ENCODE results near the gene CACNA1D.
A peak's percentile ranks its signal among the peaks of the same experiment; 100 is the strongest.
"Not testable (repeated sequence)": the region's sequence is repeated elsewhere in the genome, so short reads cannot be mapped to it uniquely, and the experiment has no call there.

The CACNA1D gene

GRCh38 chr3:53530205-53530604 is 35.8 kb downstream of the CACNA1D start:
- DNase-seq = no peak

- no peak for DNase-seq
Measured at GRCh38 chr3:53531749-53532148, 37.3 kb downstream of the CACNA1D start.

- DNase-seq = no peak
Measured at GRCh38 chr3:53533472-53533871, 39.1 kb downstream of the CACNA1D start.

- no peak for DNase-seq
Measured at GRCh38 chr3:53534216-53534615, 39.8 kb downstream of the CACNA1D start.

GRCh38 chr3:53534676-53535400 is 40.4 kb downstream of the CACNA1D start:
- no peak for DNase-seq

GRCh38 chr3:53536282-53536681 is 41.9 kb downstream of the CACNA1D start:
- no peak for DNase-seq

GRCh38 chr3:53544357-53544756 is 49.9 kb downstream of the CACNA1D start:
- no peak for DNase-seq

GRCh38 chr3:53545310-53545995 is 51.0 kb downstream of the CACNA1D start:
- DNase-seq = no peak

GRCh38 chr3:53545996-53546359 is 51.6 kb downstream of the CACNA1D start:
- no peak for DNase-seq

GRCh38 chr3:53547327-53547726 is 52.9 kb downstream of the CACNA1D start:
- no peak for DNase-seq

GRCh38 chr3:53550005-53550620 is 55.7 kb downstream of the CACNA1D start:
- DNase-seq = no peak

- DNase-seq = peak; percentile 19
Measured at GRCh38 chr3:53551324-53551723, 56.9 kb downstream of the CACNA1D start.

GRCh38 chr3:53552730-53553129 is 58.3 kb downstream of the CACNA1D start:
- DNase-seq = no peak

GRCh38 chr3:53553200-53553599 is 58.8 kb downstream of the CACNA1D start:
- no peak for DNase-seq

- peak; percentile 17 for DNase-seq
Measured at GRCh38 chr3:53554559-53555067, 60.2 kb downstream of the CACNA1D start.

GRCh38 chr3:53555068-53555588 is 60.7 kb downstream of the CACNA1D start:
- no peak for DNase-seq

- DNase-seq = no peak
Measured at GRCh38 chr3:53566461-53567145, 72.2 kb downstream of the CACNA1D start.

GRCh38 chr3:53570081-53570480 is 75.7 kb downstream of the CACNA1D start:
- no peak for DNase-seq

- DNase-seq = no peak
Measured at GRCh38 chr3:53570709-53571108, 76.3 kb downstream of the CACNA1D start.

- DNase-seq = no peak
Measured at GRCh38 chr3:53571264-53571663, 76.9 kb downstream of the CACNA1D start.

GRCh38 chr3:53572184-53572583 is 77.8 kb downstream of the CACNA1D start:
- DNase-seq = not testable (repeated sequence)

GRCh38 chr3:53577506-53577905 is 83.1 kb downstream of the CACNA1D start:
- no peak for DNase-seq

GRCh38 chr3:53579636-53580035 is 85.2 kb downstream of the CACNA1D start:
- no peak for DNase-seq

Measured in hematopoietic multipotent progenitor cell treated with erythropoietin and hydrocortisone succinate and interleukin-3 and kit ligand, for 6 days (in vitro differentiated cells).